ENCODE measurements around the gene FRY. TPM values are rescaled to one million over a fixed set of nuclear protein-coding genes. Genes with fewer than 3 reads are reported as not detected.

The FRY gene
- total and polyA plus RNA-seq, 2 donors from 2014 or later: 21.8 to 69.5 TPM

- intact Hi-C loops (cut with DNase I): no loop called here
- no peaks in the 10 kb centered on the region for H3K36me3 ChIP-seq (ENCODE audit: control insufficient read depth in 2 of 3, insufficient read depth in 3 of 3, low read length in 3 of 3)
- FAIRE-seq (no peak), DNase-seq (no peak)
- no peak for TF ChIP-seq CTCF (IDR thresholded peaks at IDR 0.05; ENCODE audit: borderline replicate concordance, extremely low read depth, insufficient read depth)
- H3K27ac ChIP-seq (ENCODE audit: low read depth in 2 of 2, low read length in 2 of 2): no peak overlapping the region
- no peaks in the 10 kb centered on the region for H3K4me1 ChIP-seq (ENCODE audit: control insufficient read depth in 2 of 3, insufficient read depth in 2 of 3, low read depth in 1 of 3, low read length in 3 of 3)
- no peak overlapping the region for H3K4me3 ChIP-seq (ENCODE audit: low read length in 3 of 3)
- H3K9ac ChIP-seq (ENCODE audit: low read length in 3 of 3): no peak overlapping the region
- H3K27me3 ChIP-seq (ENCODE audit: control insufficient read depth, insufficient read depth, low read length): no peaks in the 10 kb centered on the region
- no peaks in the 10 kb centered on the region for H3K9me3 ChIP-seq (ENCODE audit: control insufficient read depth in 2 of 3, insufficient read depth in 1 of 3, low read length in 3 of 3)
Measured at GRCh38 chr13:32093006-32093405, 61.4 kb downstream of the FRY start.

GRCh38 chr13:32098272-32098671 is 66.7 kb downstream of the FRY start:
- no peak for DNase-seq
- Histone ChIP-seq H3K4me1 (ENCODE audit: control insufficient read depth in 2 of 3, insufficient read depth in 2 of 3, low read depth in 1 of 3, low read length in 3 of 3) (no peaks in the 10 kb centered on the region), H3K27me3 (ENCODE audit: control insufficient read depth, insufficient read depth, low read length) (no peaks in the 10 kb centered on the region), H3K4me3 (ENCODE audit: low read length in 3 of 3) (no peak overlapping the region), H3K9me3 (ENCODE audit: control insufficient read depth in 2 of 3, insufficient read depth in 1 of 3, low read length in 3 of 3) (no peaks in the 10 kb centered on the region), H3K27ac (ENCODE audit: low read depth in 2 of 2, low read length in 2 of 2) (no peak overlapping the region), H3K9ac (ENCODE audit: low read length in 3 of 3) (no peak overlapping the region), H3K36me3 (ENCODE audit: control insufficient read depth in 2 of 3, insufficient read depth in 3 of 3, low read length in 3 of 3) (peaks cover 0 to 4% (median 0%) of the 10 kb centered on the region in 3 donors)
- intact Hi-C loops (cut with DNase I): no loop called here
- no peak for TF ChIP-seq CTCF (IDR thresholded peaks at IDR 0.05; ENCODE audit: borderline replicate concordance, extremely low read depth, insufficient read depth)
- FAIRE-seq: no peak

GRCh38 chr13:32105653-32106313 is 74.2 kb downstream of the FRY start:
- Histone ChIP-seq H3K9me3 (ENCODE audit: control insufficient read depth in 2 of 3, insufficient read depth in 1 of 3, low read length in 3 of 3) (no peaks in the 10 kb centered on the region), H3K9ac (ENCODE audit: low read length in 3 of 3) (no peak overlapping the region), H3K36me3 (ENCODE audit: control insufficient read depth in 2 of 3, insufficient read depth in 3 of 3, low read length in 3 of 3) (peaks cover 0 to 4% (median 0%) of the 10 kb centered on the region in 3 donors), H3K27ac (ENCODE audit: low read depth in 2 of 2, low read length in 2 of 2) (no peak overlapping the region), H3K4me3 (ENCODE audit: low read length in 3 of 3) (no peak overlapping the region), H3K4me1 (ENCODE audit: control insufficient read depth in 2 of 3, insufficient read depth in 2 of 3, low read depth in 1 of 3, low read length in 3 of 3) (no peaks in the 10 kb centered on the region), H3K27me3 (ENCODE audit: control insufficient read depth, insufficient read depth, low read length) (no peaks in the 10 kb centered on the region)
- FAIRE-seq (peak; percentile 87), DNase-seq (no peak)
- intact Hi-C loops (cut with DNase I): no loop called here
- no peak for TF ChIP-seq CTCF (IDR thresholded peaks at IDR 0.05; ENCODE audit: borderline replicate concordance, extremely low read depth, insufficient read depth)

GRCh38 chr13:32107474-32107873 is 75.9 kb downstream of the FRY start:
- no peak for FAIRE-seq
- Histone ChIP-seq H3K27ac (ENCODE audit: low read depth in 2 of 2, low read length in 2 of 2) (no peak overlapping the region), H3K4me3 (ENCODE audit: low read length in 3 of 3) (no peak overlapping the region), H3K9ac (ENCODE audit: low read length in 3 of 3) (no peak overlapping the region), H3K9me3 (ENCODE audit: control insufficient read depth in 2 of 3, insufficient read depth in 1 of 3, low read length in 3 of 3) (no peaks in the 10 kb centered on the region), H3K4me1 (ENCODE audit: control insufficient read depth in 2 of 3, insufficient read depth in 2 of 3, low read depth in 1 of 3, low read length in 3 of 3) (no peaks in the 10 kb centered on the region), H3K27me3 (ENCODE audit: control insufficient read depth, insufficient read depth, low read length) (no peaks in the 10 kb centered on the region), H3K36me3 (ENCODE audit: control insufficient read depth in 2 of 3, insufficient read depth in 3 of 3, low read length in 3 of 3) (peaks cover 0 to 4% (median 0%) of the 10 kb centered on the region in 3 donors)
- no peak for DNase-seq
- no peak for TF ChIP-seq CTCF (IDR thresholded peaks at IDR 0.05; ENCODE audit: borderline replicate concordance, extremely low read depth, insufficient read depth)
- intact Hi-C loops (cut with DNase I): no loop called here

All from kidney (tissue), 14 donors.